MM.1S (cell line): ENCODE measurements around the gene FAAP100.

Experiments used
- DNase-seq: peaks from one replicate; pipeline ENCODE4 v3.0.0-alpha.2; 2015
- H2AFZ ChIP-seq: fragments of 300-600 bp; sonication (generic); 2 replicates; pipeline ENCODE4 v1.6.0; 2016; ENCODE audit warnings: antibody characterized with exemption, low read length
- H3F3A ChIP-seq: fragments of 300-600 bp; sonication (generic); 2 replicates; pipeline ENCODE4 v1.6.1; 2016; ENCODE audit warnings: mild to moderate bottlenecking, antibody characterized with exemption, low read length, moderate library complexity, mixed read lengths; ENCODE audit not compliant: insufficient read depth
- H3K27ac ChIP-seq: fragments of 300-600 bp; sonication (generic); 2 replicates; pipeline ENCODE4 v1.5.1; 2016; ENCODE audit warnings: mild to moderate bottlenecking, low read length
- H3K27me3 ChIP-seq: fragments of 300-600 bp; sonication (generic); replicated peaks from 2 replicates; pipeline ENCODE4 v1.6.0; 2016; ENCODE audit warnings: low read length; ENCODE audit not compliant: insufficient read depth
- H3K36me3 ChIP-seq: fragments of 300-600 bp; sonication (generic); replicated peaks from 2 replicates; pipeline ENCODE4 v1.6.1; 2016; ENCODE audit warnings: mild to moderate bottlenecking, low read length, mixed read lengths; ENCODE audit not compliant: insufficient read depth
- H3K4me1 ChIP-seq: fragments of 300-600 bp; sonication (generic); 2 replicates; pipeline ENCODE4 v1.6.1; 2016; ENCODE audit warnings: low read length, mixed read lengths
- H3K4me2 ChIP-seq: fragments of 300-600 bp; sonication (generic); 2 replicates; pipeline ENCODE4 v1.6.0; 2016; ENCODE audit warnings: low read depth, low read length
- H3K4me3 ChIP-seq: fragments of 300-600 bp; sonication (generic); 2 replicates; pipeline ENCODE4 v1.5.1; 2016; ENCODE audit warnings: low read length, mixed read lengths
- H3K79me2 ChIP-seq: fragments of 300-600 bp; sonication (generic); 2 replicates; pipeline ENCODE4 v1.6.1; 2016; ENCODE audit warnings: mixed run types, low read length, mixed read lengths
- H3K9ac ChIP-seq: fragments of 300-600 bp; sonication (generic); 2 replicates; pipeline ENCODE4 v1.6.1; 2016; ENCODE audit warnings: low read length, mixed read lengths
- H3K9me2 ChIP-seq: fragments of 300-600 bp; sonication (generic); replicated peaks from 2 replicates; pipeline ENCODE4 v1.6.1; 2016; ENCODE audit warnings: mild to moderate bottlenecking, low read length, mixed read lengths; ENCODE audit not compliant: insufficient read depth
- H3K9me3 ChIP-seq: fragments of 300-600 bp; sonication (generic); replicated peaks from 2 replicates; pipeline ENCODE4 v1.6.1; 2016; ENCODE audit warnings: mild to moderate bottlenecking, low read length, mixed read lengths; ENCODE audit not compliant: insufficient read depth
- H4K20me1 ChIP-seq: fragments of 300-600 bp; sonication (generic); 2 replicates; pipeline ENCODE4 v1.6.1; 2016; ENCODE audit warnings: mild to moderate bottlenecking, low read length, moderate library complexity, mixed read lengths; ENCODE audit not compliant: insufficient read depth
- CTCF ChIP-seq: fragments of 300-600 bp; sonication (generic); IDR thresholded peaks from 2 replicates; pipeline ENCODE4 v1.5.1; 2016; ENCODE audit warnings: antibody characterized with exemption, low read length, mixed read lengths
- EZH2 ChIP-seq: fragments of 300-600 bp; sonication (generic); optimal IDR thresholded peaks from 2 replicates; pipeline ENCODE3; 2017; ENCODE audit warnings: low read depth, mild to moderate bottlenecking, antibody characterized with exemption, low read length, mixed read lengths
- EZH2phosphoT487 ChIP-seq: fragments of 300-600 bp; sonication (generic); IDR thresholded peaks from 2 replicates; pipeline ENCODE4 v1.6.1; 2018; ENCODE audit warnings: antibody characterized with exemption, low read length

Gene FAAP100

DNA sequence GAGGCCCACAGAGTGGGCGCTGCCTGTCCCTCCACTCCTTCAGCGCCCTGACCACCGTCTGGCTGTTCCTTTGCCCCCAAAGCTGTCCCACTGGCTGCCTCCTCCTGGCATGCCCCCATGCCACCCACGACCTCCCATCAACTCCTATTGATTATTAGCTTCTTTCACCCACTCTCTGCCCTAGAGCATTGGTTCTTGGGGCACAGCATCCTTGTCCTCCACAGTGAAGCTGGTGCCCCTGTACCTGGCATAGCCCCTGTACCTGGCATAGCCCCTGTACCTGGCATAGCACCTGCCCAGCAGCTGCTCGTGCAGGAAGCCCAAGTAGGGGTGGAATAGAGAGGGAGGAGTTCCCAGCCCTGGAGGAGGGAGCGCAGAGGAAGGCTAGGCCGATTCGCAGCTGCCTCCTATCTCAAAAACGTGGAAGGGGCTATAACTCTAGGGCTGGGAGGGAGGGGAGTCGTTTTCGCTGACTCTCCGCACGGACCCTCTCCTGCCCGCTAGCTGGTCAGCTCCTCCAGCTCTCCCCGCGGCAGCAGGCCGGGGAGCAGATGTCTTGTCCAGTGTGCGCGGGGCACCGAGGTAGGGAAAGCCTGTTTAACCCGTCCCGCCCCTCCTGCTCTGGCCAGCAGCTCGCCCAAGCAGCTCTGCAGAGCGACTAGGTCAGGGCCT, 33.9 kb downstream of the FAAP100 start:
- peaks cover 8% of the 10 kb centered on the region; the same call in 1 of the 2 replicates for H3K79me2 ChIP-seq
- peaks cover 39% of the 10 kb centered on the region for H3F3A ChIP-seq
- peak overlapping the region; percentile 97; the same call in 1 of the 2 replicates for H3K4me2 ChIP-seq
- no peaks in the 10 kb centered on the region for H3K36me3 ChIP-seq
- TF ChIP-seq EZH2phosphoT487 (no peak), CTCF (no peak), EZH2 (no peak)
- DNase-seq = no peak
- no peak overlapping the region for H3K9ac ChIP-seq
- H4K20me1 ChIP-seq = no peaks in the 10 kb centered on the region
- H3K9me2 ChIP-seq = no peaks in the 10 kb centered on the region
- no peak overlapping the region for H3K27ac ChIP-seq
- peak overlapping the region; percentile 77; the same call in 1 of the 2 replicates for H2AFZ ChIP-seq
- no peaks in the 10 kb centered on the region for H3K9me3 ChIP-seq
- peak overlapping the region; percentile 68; the same call in 1 of the 2 replicates for H3K4me3 ChIP-seq
- no peaks in the 10 kb centered on the region for H3K27me3 ChIP-seq
- peaks cover 16% of the 10 kb centered on the region; the same call in 1 of the 2 replicates for H3K4me1 ChIP-seq

- peak; percentile 5 for DNase-seq
- no peaks in the 10 kb centered on the region for H3K9me2 ChIP-seq
- TF ChIP-seq EZH2 = no peak
- TF ChIP-seq EZH2phosphoT487 = no peak
- no peak for TF ChIP-seq CTCF
- no peak overlapping the region for H3K4me2 ChIP-seq
- H3K9me3 ChIP-seq = no peaks in the 10 kb centered on the region
- no peak overlapping the region for H3K4me3 ChIP-seq
- H3K27me3 ChIP-seq = no peaks in the 10 kb centered on the region
- no peaks in the 10 kb centered on the region for H4K20me1 ChIP-seq
- peaks cover 16% of the 10 kb centered on the region; the same call in 1 of the 2 replicates for H3K4me1 ChIP-seq
- H3K27ac ChIP-seq = no peak overlapping the region
- peaks cover 42% of the 10 kb centered on the region for H3F3A ChIP-seq
- no peak overlapping the region for H2AFZ ChIP-seq
- H3K9ac ChIP-seq = no peak overlapping the region
- peaks cover 9% of the 10 kb centered on the region for H3K79me2 ChIP-seq
- no peaks in the 10 kb centered on the region for H3K36me3 ChIP-seq
These were observed 34.6 kb downstream of the FAAP100 start for GRCh38 chr17:81517339-81518112.

DNA sequence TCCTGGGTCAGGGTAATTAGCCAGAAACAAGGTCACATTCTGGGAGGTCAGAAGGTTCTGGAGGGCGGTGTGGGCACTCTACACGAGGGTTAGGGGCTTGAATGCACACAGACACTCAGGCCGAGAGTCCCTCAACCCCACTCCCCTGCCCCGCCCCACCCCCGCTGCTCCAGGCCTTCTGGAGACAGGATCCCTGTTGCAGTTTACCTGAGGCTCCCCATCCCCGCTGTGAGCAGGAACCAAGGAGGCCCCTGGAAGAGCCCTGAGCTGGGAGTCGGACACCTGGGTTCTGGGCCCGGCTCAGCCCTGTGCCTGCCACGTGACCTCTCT, 35.2 kb downstream of the FAAP100 start:
- Histone ChIP-seq H3K27ac (no peak overlapping the region), H3K27me3 (no peaks in the 10 kb centered on the region), H3K9ac (no peak overlapping the region)

More for the DNA sequence above, 35.2 kb downstream of the FAAP100 start:
- no peak overlapping the region for H2AFZ ChIP-seq
- no peaks in the 10 kb centered on the region for H3K9me3 ChIP-seq
- no peak for TF ChIP-seq EZH2phosphoT487
- no peak for TF ChIP-seq EZH2
- no peak for TF ChIP-seq CTCF
- DNase-seq = no peak
- H3K36me3 ChIP-seq = no peaks in the 10 kb centered on the region
- peaks cover 48% of the 10 kb centered on the region for H3F3A ChIP-seq
- peaks cover 14% of the 10 kb centered on the region for H3K79me2 ChIP-seq
- H3K9me2 ChIP-seq = no peaks in the 10 kb centered on the region
- peaks cover 2% of the 10 kb centered on the region for H4K20me1 ChIP-seq
- H3K4me2 ChIP-seq = no peak overlapping the region
- H3K4me3 ChIP-seq = no peak overlapping the region
- peaks cover 16% of the 10 kb centered on the region; the same call in 1 of the 2 replicates for H3K4me1 ChIP-seq
